ENCODE results near the gene HOXA5.

The HOXA5 gene

GRCh38 chr7:27155816-27156507 lies 12.5 kb upstream of the HOXA5 start (continued):
- TF ChIP-seq ZNF518A (tag by site-specific recombination; conservative IDR thresholded peaks at IDR 0.05; ENCODE audit: low read depth) (no peak), ZNF302 (tag by site-specific recombination; IDR thresholded peaks at IDR 0.05; ENCODE audit: low read depth) (no peak), ZNF660 (tag by site-specific recombination; IDR thresholded peaks at IDR 0.05) (no peak), ZNF692 (tag by site-specific recombination; IDR thresholded peaks at IDR 0.05) (no peak), ZNF544 (tag by site-specific recombination; IDR thresholded peaks at IDR 0.05) (no peak), SALL2 (tag by site-specific recombination; IDR thresholded peaks at IDR 0.05; ENCODE audit: borderline replicate concordance) (no peak), ZNF335 (tag by site-specific recombination; conservative IDR thresholded peaks at IDR 0.05) (no peak; the same call in 1 of the 2 replicates), ZNF600 (tag by site-specific recombination; IDR thresholded peaks at IDR 0.05) (no peak), ZNF404 (tag by site-specific recombination; IDR thresholded peaks at IDR 0.05) (no peak), ZNF843 (tag by site-specific recombination; IDR thresholded peaks at IDR 0.05) (no peak), ZNF571 (tag by site-specific recombination; IDR thresholded peaks at IDR 0.05) (no peak), ZNF280D (tag by site-specific recombination; IDR thresholded peaks at IDR 0.05) (no peak), INSM2 (tag by site-specific recombination; IDR thresholded peaks at IDR 0.05) (no peak), ZNF366 (tag by site-specific recombination; conservative IDR thresholded peaks at IDR 0.05) (peak; percentile 88), KLF8 (tag by site-specific recombination; IDR thresholded peaks at IDR 0.05) (no peak), ZNF133 (tag by site-specific recombination; IDR thresholded peaks at IDR 0.05) (no peak), ZNF747 (tag by site-specific recombination; IDR thresholded peaks at IDR 0.05) (no peak), SCRT2 (tag by site-specific recombination; IDR thresholded peaks at IDR 0.05) (no peak), ZNF792 (tag by site-specific recombination; IDR thresholded peaks at IDR 0.05) (no peak), SP3 (tag by site-specific recombination; IDR thresholded peaks at IDR 0.05) (no peak), ZBTB7A (tag by site-specific recombination; IDR thresholded peaks at IDR 0.05; ENCODE audit: low read depth) (no peak), ZSCAN30 (tag by site-specific recombination; IDR thresholded peaks at IDR 0.05) (peak; percentile 35; the same call in 1 of the 2 replicates), ZNF350 (tag by site-specific recombination; IDR thresholded peaks at IDR 0.05) (no peak), TRIM28 (IDR thresholded peaks at IDR 0.05; ENCODE audit: borderline replicate concordance, low read length) (no peak), ZSCAN18 (tag by site-specific recombination; IDR thresholded peaks at IDR 0.05) (no peak), ZNF623 (tag by site-specific recombination; IDR thresholded peaks at IDR 0.05) (no peak), ZNF221 (tag by site-specific recombination; IDR thresholded peaks at IDR 0.05; ENCODE audit: borderline replicate concordance) (no peak), ZNF664 (tag by site-specific recombination; IDR thresholded peaks at IDR 0.05) (no peak), ZNF114 (tag by site-specific recombination; IDR thresholded peaks at IDR 0.05) (no peak)
